Lower lobe of right lung (tissue), 2 donors: Measurements from ENCODE around the gene BUD31. TPM values are rescaled to one million over a fixed set of nuclear protein-coding genes. Genes with fewer than 3 reads are reported as not detected.

Experiments
- ATAC-seq, 2 donors: fragments of 200-7000 bp; cut with Tn5 transposase; one replicate each; pipeline ENCODE4 v1.9.1; 2020 to 2022; ENCODE audit warnings: mild to moderate bottlenecking in 2 of 2, moderate library complexity in 2 of 2
- DNase-seq: peaks from one replicate; pipeline ENCODE4 v3.0.0-alpha.2; 2020
- H3K27ac ChIP-seq: fragments of 200-600 bp; one replicate; pipeline ENCODE4 v1.8.0; 2022
- H3K27me3 ChIP-seq: fragments of 200-600 bp; one replicate; pipeline ENCODE4 v1.8.0; 2022; ENCODE audit warnings: low read depth
- H3K36me3 ChIP-seq: fragments of 200-600 bp; one replicate; pipeline ENCODE4 v1.8.0; 2022; ENCODE audit warnings: mild to moderate bottlenecking
- H3K4me1 ChIP-seq: fragments of 200-600 bp; one replicate; pipeline ENCODE4 v1.8.0; 2022
- H3K4me3 ChIP-seq: fragments of 200-600 bp; one replicate; pipeline ENCODE4 v1.8.0; 2022; ENCODE audit warnings: mild to moderate bottlenecking
- H3K9me3 ChIP-seq: fragments of 200-600 bp; one replicate; pipeline ENCODE4 v1.8.0; 2022
- intact Hi-C: fragments of 100-400 bp; cut with DNase I; formaldehyde crosslinking; loops from one replicate; pipeline ENCODE4 v1.11.0; 2022
- total RNA-seq: library from RNA; stranded (reverse); fragmentation: NEBNext Ultra II Directional; extraction: Animal tissue kit (Norgen Biotek cat#: 25700); gene quantifications from one replicate; pipeline ENCODE4 v1.2.1, GENCODE V29; 2021
- TF ChIP-seq, protein P1 (sequence below): fragments of 200-600 bp; IDR thresholded peaks from one replicate; pipeline ENCODE4 v1.8.0; 2022; ENCODE audit warnings: antibody characterized with exemption, mild to moderate bottlenecking
- donor health status: DM: no; HTN: yes; CAD: no; lungs with severe emphysema.

BUD31 gene
- total RNA-seq, 1 donor from 2014 or later: 64.2 TPM

DNA sequence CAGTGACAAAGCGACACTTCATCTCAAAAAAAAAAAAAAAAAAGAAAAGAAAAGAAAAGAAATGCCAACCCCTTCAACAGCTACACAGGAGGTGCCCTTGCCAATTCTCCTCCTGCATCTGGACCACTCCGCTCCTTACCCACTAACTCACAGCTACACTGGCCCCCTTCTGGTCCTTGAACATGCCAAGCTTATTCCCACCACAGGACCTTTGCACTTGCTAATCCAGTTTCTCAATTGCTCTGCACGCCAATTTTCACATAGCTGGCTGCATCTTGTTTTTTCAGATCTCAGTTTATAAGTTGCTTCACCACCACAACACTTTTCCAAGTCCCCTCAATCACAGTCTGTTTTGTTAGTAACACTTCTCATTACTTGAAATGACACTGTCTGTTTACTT is 5.9 kb upstream of the BUD31 start:
- Histone ChIP-seq H3K27me3 (no peaks in the 10 kb centered on the region), H3K36me3 (peaks cover 73% of the 10 kb centered on the region), H3K9me3 (no peaks in the 10 kb centered on the region), H3K27ac (no peak overlapping the region), H3K4me1 (peaks cover 43% of the 10 kb centered on the region), H3K4me3 (no peak overlapping the region)
- intact Hi-C loops: no loop called here
- TF ChIP-seq, protein P1, sequence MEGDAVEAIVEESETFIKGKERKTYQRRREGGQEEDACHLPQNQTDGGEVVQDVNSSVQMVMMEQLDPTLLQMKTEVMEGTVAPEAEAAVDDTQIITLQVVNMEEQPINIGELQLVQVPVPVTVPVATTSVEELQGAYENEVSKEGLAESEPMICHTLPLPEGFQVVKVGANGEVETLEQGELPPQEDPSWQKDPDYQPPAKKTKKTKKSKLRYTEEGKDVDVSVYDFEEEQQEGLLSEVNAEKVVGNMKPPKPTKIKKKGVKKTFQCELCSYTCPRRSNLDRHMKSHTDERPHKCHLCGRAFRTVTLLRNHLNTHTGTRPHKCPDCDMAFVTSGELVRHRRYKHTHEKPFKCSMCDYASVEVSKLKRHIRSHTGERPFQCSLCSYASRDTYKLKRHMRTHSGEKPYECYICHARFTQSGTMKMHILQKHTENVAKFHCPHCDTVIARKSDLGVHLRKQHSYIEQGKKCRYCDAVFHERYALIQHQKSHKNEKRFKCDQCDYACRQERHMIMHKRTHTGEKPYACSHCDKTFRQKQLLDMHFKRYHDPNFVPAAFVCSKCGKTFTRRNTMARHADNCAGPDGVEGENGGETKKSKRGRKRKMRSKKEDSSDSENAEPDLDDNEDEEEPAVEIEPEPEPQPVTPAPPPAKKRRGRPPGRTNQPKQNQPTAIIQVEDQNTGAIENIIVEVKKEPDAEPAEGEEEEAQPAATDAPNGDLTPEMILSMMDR: no peak
- DNase-seq (no peak), ATAC-seq (no peak)

- no peak overlapping the region for H3K27ac ChIP-seq
- no peak for ATAC-seq
- H3K9me3 ChIP-seq: no peaks in the 10 kb centered on the region
- no peaks in the 10 kb centered on the region for H3K27me3 ChIP-seq
- no peak for DNase-seq
- intact Hi-C loops: no loop called here
- TF ChIP-seq, protein P1: no peak
- H3K36me3 ChIP-seq: peaks cover 63% of the 10 kb centered on the region
- peaks cover 42% of the 10 kb centered on the region for H3K4me1 ChIP-seq
- H3K4me3 ChIP-seq: no peak overlapping the region
These were observed 5.0 kb upstream of the BUD31 start for GRCh38 chr7:99403764-99404163.

GRCh38 chr7:99404235-99404976 is 4.4 kb upstream of the BUD31 start:
- Histone ChIP-seq H3K4me1 (peaks cover 37% of the 10 kb centered on the region), H3K27ac (no peak overlapping the region), H3K4me3 (no peak overlapping the region), H3K9me3 (no peaks in the 10 kb centered on the region), H3K36me3 (peaks cover 57% of the 10 kb centered on the region), H3K27me3 (no peaks in the 10 kb centered on the region)
- intact Hi-C loops: no loop called here
- no peak for ATAC-seq
- TF ChIP-seq, protein P1: no peak
- no peak for DNase-seq

- H3K4me3 ChIP-seq: no peak overlapping the region
- H3K27me3 ChIP-seq: no peaks in the 10 kb centered on the region
- peaks cover 53% of the 10 kb centered on the region for H3K36me3 ChIP-seq
- TF ChIP-seq, protein P1: no peak
- intact Hi-C loops: no loop called here
- no peak overlapping the region for H3K27ac ChIP-seq
- H3K9me3 ChIP-seq: no peaks in the 10 kb centered on the region
- ATAC-seq: no peak
- H3K4me1 ChIP-seq: peaks cover 38% of the 10 kb centered on the region
- DNase-seq: no peak
These were observed 3.8 kb upstream of the BUD31 start for GRCh38 chr7:99404977-99405320.

- intact Hi-C loops: no loop called here
- no peak for ATAC-seq
- DNase-seq: no peak
- H3K27ac ChIP-seq: no peak overlapping the region
- TF ChIP-seq, protein P1: no peak
- H3K27me3 ChIP-seq: no peaks in the 10 kb centered on the region
- no peaks in the 10 kb centered on the region for H3K9me3 ChIP-seq
- peaks cover 43% of the 10 kb centered on the region for H3K4me1 ChIP-seq
- no peak overlapping the region for H3K4me3 ChIP-seq
- H3K36me3 ChIP-seq: peaks cover 53% of the 10 kb centered on the region
These were observed 2.2 kb upstream of the BUD31 start for GRCh38 chr7:99406557-99406956.
